Stimulated activated CD4-positive, alpha-beta T cell treated with anti-CD3 and anti-CD28 coated beads, TNF-alpha, amount 100 ng/mL, for 1 hour (primary cell): Measurements from ENCODE around the gene PRR12.

Source experiments
- DNase-seq, 3 donors: peaks; one replicate each; pipeline ENCODE4 v3.0.0-alpha.2; 2020; ENCODE audit warnings: low read depth in 3 of 3, low spot score in 1 of 3

PRR12 gene

DNA sequence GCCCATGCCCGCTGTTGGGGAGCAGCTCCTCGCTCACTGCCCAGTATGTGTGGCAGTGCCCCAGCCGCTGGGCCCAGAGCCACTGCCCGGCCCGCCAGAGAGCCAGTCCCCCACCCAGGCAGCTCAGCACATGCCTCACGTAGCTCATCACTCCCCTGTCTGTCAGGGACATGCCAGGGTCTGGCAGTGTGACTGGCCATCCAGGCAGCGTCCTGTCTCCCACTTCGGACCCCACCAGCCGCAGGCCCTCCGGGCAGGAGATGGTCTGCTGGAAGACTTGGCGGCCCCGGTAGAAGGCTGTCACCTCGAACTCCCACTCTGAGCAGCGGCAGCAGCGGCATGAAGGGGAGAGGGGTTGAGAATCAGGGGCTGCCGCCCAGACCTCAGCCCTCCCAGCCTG is 71.0 kb downstream of the PRR12 start:
- DNase-seq, result no peak

DNA sequence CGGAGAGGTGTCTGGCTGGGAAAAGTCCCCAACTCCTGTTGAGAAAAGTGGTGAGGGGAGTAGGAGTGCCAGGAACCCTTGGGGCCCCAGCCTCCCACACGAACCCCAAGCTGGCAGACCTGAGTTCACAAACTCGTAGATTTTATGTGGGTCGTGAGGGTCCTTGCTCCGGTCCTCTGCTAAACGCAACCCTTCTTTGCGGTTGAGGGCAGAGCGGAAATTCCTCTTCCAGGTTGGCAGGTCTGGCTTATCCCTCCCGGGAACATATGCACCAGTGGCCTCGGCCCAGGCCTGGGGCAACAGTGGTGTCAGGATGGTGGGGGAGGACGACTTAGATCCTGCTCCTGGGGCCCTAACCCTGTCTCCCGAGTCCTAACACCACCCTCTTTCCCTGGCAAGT is 72.2 kb downstream of the PRR12 start:
- DNase-seq, result no peak

DNA sequence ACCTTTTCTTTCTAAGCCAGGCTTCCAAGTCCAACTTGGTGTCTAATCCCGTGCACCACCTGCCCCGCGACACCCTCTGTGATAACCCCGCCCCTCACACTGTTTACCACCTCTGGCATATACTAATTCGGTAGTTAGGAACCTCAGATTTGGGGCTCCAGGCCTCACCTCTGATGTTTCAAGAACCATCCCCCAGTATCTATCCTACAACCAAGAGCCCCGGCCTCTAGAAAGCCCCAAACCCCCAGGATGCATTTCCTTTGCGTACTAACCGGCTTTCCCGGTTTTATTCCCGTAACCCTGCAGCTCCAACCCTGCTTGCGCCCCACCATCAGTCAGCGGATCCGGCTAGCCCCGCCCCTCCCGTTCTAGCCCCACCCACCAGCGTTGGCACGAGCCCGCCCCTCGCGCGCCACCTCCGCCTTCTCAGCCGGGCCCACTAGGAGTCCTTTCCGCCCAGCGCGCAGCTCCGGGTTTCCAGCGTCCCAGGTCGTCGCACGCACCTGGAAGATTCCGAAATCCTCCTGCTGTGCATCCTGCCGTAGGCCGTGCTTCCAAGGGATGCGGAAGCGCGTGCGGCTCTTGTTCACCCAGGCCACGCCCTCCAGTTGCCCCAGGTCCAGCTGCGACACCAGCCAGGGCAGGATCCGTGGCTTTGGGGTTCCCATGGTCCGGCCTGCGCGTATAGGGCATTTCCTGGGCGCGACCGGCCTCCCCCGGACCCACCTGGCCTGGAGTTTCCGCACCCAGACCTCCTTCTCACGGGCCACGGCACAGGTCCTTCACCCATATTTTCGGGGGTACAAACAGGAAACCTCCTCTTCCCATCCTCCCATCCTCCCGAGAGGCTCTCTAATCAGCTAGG is 73.4 kb downstream of the PRR12 start:
- DNase-seq, result peak; percentile 78 to 95 (median 82)

DNA sequence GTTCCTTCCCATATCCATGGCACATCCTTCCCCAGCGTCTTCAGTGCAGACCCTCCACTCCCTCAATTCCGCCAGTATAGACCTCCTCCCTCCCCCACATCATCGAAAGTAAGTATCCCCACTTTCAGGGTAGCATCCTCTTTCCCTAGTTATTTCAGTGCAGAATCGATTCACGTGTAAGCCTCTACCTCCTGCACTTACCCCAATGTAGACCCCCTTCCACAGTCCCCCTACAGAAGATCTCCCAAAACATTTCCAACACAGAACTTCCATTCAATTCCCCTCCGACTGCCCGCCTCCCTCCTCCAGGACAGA is 74.0 kb downstream of the PRR12 start:
- no peak for DNase-seq

DNA sequence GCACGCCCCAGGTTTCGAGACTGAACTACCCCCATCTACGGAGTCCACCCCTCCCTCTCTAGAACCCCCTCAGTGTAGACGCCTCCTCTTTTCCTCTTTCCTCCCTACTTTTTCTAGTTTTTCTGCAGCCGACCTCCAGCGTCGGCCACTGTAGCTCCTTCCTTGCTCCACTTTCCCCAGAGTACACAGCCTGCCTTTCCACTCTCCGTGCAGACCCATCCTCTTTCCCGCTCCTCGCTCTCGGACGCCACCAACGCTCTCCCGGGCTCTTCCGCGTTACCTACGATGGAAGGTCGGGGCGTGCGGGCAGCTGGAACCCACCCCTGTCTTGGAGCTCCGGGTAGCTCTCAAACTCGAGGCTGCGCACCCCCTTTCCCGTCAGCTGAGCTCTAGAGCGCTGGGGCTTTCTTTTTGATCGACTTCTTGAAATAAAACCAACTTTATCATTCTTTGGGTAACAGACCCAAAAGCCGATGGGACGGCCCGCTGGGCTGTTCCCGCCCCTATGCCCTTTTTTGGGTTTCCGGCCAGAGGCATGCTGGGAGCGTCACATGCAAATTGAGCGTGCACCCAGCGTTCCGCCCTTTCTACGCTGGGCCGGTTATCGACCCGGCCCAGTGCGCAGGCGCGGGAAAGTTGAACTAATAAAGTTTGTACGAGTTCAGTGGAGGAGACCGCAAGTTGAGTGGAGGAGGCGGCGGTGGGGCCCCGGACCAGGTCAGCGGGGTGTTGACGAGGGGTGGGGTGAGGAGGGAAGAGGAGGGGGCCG is 74.6 kb downstream of the PRR12 start, which contains the start of the genes BCL2L12 and IRF3:
BCL2L12 (plus strand) TSS at position 583 of the 769 bp plus-strand sequence. CDS start 760 bp downstream, outside the sequence.
IRF3 (minus strand) TSS at position 507 of the 769 bp plus-strand sequence. CDS start 1,019 bp downstream, outside the sequence.
- peak; percentile 98 to 99 (median 99) for DNase-seq

DNA sequence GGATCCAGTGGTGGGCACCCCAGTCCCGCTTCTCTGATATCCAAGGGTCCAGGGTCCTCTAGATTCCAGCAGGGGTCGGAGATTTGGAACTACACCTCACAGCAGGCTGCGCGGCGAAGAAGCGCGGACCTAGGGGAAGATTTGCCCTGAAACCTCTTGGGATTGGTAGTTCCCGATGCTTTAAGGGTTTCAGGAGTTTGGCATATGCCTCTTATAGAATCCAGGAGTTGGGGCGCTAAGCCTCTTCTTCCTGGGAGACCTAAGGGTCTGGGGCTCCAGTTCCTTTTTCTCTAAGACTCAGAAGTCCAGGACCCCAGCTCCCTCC is 75.1 kb downstream of the PRR12 start:
- DNase-seq, result no peak

DNA sequence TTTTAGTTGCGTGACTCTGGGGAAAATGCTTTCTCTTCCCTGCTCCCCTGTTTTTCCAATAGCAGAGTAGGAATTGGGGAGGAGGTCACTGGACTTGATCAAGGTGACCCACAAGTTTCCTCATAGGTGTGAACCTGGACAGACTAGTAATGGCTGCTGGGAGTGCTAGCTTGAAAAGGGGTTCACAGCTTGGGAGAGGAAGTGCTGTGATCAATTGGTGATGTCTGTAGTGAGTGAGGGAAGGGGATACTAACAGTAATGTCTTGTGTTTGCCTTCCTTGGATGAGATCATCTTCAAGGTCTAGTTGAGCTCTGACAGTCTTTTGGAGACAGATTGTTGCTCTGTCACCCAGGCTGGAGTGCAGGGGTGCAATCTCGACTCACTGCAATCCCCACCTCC is 76.5 kb downstream of the PRR12 start:
- no peak for DNase-seq

DNA sequence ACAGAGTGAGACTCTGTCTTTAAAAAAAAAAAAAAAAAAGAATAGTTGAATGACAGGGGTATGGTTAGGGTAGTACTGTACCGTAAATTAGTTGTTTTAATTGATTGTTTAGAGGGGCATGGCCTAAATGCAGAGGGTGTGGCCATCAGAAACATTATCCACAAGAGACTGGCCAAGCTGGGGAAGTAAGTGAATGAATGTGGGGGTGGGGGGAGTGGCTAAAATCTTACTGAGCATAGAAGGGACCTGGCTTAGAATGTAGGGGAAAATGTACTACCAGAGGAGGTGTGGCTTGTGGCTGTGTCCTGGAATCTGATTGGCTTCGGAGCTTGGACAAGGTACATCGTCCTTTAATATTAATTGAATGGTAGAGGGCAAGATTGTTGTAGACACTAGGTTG is 78.5 kb downstream of the PRR12 start:
- no peak for DNase-seq

DNA sequence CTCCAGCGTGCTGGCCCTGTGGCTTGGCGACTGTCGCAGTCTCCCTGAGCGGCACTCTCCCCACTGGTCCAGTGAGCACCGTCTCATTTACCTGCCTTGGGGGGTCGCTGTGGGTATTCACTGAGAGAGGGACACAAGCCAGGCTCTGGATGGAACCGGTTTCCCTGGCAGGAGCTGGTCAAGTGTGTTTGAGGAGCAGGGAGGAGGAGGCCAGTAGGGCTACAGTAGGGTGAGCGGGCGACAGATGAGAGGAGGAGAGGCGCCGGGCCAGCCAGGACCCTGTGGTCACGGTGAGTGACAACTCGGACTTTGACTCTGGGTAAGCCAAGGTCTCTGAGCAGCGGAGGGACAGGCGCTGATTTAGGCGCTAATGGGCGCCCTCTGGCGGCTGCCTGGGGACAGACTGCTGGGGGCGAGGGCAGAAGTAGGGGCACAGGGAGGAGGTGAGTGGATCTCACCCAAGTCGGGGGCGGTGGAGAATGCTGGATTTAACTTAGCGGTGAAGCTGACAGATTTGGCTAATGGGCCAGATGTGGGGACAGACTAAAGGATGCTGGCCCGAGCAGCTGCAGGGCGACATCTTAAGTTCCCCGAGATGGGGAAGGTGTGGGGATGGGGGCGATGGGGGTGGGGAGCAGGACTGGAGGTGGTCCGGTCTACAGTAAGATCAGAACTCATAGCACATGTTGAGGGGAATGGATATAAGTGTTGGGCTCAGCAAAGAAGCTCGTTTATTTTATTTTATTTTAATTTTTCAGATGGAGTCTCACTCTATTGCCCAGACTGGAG is 81.3 kb downstream of the PRR12 start:
- peak in 2 of 3 donors; percentile 48 to 75 for DNase-seq
